GM21367 (cell line): ENCODE measurements around the gene COL9A1.
"Not testable (repeated sequence)": the region's sequence is repeated elsewhere in the genome, so short reads cannot be mapped to it uniquely, and the experiment has no call there.

ENCODE experiments used
- ATAC-seq: cut with Tn5 transposase; IDR thresholded peaks from one replicate; pipeline ENCODE4 v1.9.1; 2021; ENCODE audit not compliant: unreplicated experiment

COL9A1 gene

GRCh38 chr6:70303034-70303525, at the start of gene COL9A1:
Gene COL9A1, minus strand, starts transcription at chr6:70303084. Its CDS starts 160 bp downstream, at chr6:70302924.
- no peak for ATAC-seq

DNA sequence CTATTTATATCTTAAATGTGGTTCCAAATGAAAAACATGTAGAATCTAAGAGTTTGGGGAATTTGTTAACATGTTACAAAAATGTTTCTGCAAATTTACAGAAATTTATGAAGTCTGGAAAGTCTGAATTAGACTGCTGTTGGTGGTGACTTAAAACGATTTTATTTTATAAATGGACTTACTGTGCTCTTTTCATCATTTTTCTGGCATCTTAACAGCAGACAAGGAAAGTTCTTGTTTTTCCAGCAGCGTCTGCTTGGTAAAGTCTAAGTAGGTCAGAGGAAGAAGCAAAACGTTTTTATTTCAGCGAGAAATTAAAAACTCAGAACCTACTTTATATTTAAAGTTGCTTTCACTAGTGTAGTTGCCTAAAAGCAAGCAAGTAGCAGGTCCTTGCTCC, 48.6 kb upstream of the COL9A1 start:
- ATAC-seq = no peak

DNA sequence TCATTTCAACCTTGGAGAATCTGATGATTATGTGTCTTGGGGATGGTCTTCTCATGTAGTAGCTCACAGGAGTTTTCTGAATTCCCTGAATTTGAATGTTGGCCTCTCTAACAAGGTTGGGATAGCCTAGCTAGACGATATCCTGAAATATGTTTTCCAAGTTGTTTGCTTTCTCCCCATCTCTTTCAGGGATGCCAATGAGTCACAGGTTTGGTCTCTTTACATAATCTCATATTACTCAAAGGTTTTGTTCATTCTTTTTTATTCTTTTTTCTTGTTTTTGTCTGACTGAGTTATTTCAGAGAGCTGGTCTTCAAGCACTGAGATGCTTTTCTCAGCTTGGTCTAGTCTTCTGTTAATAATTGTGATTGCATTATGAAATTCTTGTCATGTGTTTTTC, 42.7 kb upstream of the COL9A1 start:
- no peak for ATAC-seq

DNA sequence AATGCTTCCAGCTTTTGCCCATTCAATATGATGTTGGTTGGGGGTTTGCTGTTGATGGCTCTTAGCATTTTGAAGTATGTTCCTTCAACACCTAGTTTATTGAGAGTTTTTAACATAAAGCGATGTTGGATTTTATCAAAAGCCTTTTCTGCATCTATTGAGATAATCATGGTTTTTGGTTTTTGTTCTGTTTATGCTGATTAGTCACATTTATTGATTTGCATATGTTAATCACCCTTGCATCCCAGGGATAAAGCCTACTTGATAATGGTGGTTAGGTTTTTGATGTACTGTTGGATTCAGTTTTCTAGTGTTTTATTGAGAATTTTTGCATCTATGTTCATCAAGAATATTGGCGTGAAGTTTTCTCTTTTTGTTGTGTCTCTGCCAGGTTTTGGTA, 40.4 kb upstream of the COL9A1 start:
- ATAC-seq = no peak

DNA sequence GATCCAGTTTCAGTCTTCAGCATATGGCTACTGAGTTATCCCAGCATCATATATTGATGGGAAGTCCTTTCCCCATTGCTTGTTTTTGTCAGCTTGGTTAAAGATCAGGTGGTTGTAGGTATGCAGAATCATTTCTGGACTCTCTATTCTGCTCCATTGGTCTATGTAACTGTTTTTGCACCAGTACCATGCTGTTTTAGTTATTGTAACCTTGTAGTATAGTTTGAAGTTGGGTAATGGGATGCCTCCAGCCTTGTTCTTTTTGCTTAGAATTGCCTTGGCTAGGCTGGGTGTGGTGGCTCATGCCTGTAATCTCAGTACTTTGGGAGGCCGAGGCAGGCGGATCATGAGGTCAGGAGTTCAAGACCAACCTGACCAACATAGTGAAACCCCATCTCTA, 36.9 kb upstream of the COL9A1 start:
- ATAC-seq = not testable (repeated sequence)

DNA sequence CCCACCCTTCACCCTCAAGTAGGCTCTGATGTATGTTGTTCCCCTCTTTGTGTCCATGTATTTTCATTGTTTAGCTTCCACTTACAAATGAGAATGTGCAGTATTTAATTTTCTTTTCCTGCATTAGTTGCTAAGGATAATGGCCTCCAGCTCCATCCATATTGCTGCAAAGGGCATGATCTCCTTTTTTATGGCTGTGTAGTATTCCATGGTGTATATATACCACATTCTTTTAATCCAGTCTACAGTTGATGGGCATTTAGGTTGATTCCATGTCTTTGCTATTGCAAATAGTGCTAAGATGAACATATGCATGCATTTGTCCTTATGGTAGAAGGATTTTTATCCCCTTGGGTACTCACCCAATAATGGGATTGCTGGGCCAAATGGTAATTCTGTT, 35.9 kb upstream of the COL9A1 start:
- ATAC-seq = no peak

DNA sequence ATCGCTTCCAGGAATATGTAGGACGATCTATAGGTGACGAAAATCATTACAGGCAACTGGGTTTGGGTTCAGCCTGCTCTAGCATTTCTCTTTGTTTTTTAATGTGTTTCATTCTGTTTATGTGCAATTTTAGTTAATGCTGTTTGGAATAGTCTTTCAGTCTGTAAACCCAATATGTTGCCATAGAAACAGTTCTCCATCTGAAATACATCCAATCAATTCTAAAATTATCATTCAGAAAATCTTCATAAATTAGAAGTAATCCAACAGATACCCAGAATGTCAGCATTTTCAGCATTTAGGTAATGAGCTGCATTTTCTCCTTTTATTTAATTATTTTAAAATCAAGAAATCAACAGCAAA, 34.8 kb upstream of the COL9A1 start:
- no peak for ATAC-seq

DNA sequence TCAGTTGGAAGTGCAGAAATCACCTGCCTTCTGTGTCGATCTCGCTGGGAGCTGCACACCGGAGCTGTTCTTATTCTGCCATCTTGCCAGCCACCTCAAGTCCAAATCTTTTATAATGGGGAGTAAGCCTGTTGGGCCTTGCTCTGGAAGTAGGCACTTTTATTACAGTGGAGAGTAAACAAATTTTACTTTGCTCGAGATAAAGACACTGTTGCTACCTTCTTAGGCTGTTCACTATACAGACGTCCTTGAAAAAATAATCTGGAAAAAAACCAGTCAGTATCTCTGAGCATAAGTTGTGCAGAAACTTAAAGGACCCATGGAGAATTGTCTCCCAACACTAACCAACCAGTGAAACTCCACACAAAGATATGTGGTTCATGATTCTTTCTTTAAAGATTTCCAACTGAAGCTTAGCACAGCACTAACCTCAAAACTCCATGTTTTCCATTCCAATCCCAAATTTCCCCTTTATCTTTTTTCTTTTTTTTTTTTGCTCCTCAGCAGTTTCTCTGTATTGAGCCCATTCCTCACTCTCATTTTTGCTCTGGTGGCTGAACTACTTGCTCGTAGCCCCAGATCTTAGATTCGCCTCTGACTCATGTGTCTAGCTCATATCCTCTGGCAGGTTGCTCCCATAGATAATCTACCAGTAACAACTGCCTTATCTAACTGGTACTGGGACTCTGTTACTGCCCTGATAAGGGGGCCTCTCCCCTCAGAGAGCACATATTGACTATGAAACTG, 34.3 kb upstream of the COL9A1 start:
- ATAC-seq = no peak

GRCh38 chr6:70327036-70327435, 24.2 kb upstream of the COL9A1 start:
- ATAC-seq = no peak

GRCh38 chr6:70325009-70325408, 22.1 kb upstream of the COL9A1 start:
- no peak for ATAC-seq

DNA sequence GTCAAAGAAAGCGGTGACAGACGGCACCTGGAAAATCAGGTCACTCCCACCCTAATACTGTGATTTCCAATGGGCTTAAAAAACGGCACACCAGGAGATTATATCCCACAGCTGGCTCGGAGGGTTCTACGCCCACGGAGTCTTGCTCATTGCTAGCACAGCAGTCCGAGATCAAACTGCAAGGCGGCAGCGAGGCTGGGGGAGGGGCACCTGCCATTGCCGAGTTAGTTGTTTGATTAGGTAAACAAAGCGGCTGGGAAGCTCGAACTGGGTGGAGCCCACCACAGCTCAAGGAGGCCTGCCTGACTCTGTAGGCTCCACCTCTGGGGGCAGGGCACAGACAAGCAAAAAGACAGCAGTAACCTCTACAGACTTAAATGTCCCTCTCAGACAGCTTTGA, 14.9 kb upstream of the COL9A1 start:
- ATAC-seq = not testable (repeated sequence)

DNA sequence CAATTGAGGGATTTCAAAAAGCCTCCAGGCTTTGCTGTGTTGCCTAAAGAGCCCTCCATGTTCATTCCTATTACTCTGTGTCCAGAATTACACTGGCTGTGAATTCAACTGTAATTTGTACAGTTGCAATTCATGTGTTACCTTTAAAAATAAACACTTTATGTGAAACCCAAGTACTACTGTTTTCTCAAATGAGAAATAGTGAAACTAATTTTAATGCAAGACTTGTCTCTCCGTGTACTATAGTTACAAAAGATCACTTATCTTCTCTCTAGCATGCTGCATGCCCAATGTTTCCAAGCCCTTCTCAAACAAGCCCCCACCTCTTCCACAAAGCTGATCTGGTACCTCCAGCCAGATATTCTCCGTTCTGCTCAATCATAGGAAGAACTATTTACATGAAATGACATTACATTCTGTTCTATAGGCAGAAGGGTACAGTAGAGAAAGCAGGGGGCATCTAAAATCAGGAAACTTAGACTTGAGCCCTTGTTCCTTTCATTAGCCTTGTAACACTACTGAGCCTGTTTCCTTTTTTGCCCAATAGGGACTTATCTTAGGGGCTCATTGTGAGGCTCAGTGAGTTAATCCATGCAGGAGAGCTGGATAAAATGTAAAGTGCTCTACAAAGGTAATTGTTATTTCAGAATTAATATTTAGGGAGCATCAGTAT, 12.3 kb upstream of the COL9A1 start:
- no peak for ATAC-seq

DNA sequence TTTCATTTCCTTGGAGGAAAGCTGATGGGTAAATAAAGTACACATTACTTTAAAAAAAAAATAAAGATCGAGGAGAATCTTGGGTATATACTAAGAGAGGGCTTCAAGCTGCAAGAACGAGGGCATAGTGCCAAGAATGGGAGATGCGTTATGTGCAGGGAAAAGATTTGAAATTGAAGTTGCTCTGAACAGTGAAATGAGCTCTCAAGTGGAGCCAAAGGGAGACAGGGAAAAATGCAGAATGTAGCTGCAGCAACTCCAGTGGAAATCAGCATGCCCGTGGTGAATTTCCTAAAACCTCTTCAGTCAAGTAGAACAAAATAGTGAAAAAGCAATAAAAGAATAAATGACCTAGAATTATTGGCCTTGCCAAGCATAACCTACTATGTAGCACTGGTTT, 11.4 kb upstream of the COL9A1 start:
- no peak for ATAC-seq

- no peak for ATAC-seq
Measured at GRCh38 chr6:70312165-70312745, 9.4 kb upstream of the COL9A1 start.

DNA sequence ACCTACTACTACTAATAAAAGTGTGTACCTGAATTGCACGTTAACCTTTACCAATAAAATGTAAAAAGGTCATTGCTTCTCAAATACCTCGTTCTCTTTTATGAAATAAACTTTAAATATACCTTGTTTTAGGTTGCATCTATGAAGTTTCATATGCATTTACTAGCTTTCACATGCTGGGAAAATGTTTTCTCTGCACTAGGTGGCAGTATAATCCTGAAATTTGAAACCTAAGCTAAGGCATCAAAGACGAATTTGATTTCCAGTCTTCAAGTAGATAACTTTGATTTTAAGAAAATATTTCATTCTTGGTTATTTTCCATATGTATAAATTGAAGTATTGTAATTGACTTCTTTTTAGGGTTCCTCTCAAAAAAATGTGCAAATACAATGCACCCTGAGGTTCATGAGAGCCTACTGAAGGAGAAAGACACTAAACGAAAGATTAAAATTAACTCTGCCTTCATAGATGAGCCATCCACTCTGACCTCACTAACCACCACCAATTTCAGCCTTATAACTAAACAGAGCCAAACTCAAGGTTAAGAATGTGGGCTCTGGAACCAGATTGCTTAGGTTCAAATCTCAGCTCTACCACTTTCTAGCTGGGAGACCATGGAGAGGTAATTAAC, 7.3 kb upstream of the COL9A1 start:
- ATAC-seq = no peak

- no peak for ATAC-seq
Measured at GRCh38 chr6:70309243-70309642, 6.4 kb upstream of the COL9A1 start.

GRCh38 chr6:70308142-70308541, 5.3 kb upstream of the COL9A1 start:
- not testable (repeated sequence) for ATAC-seq

- no peak for ATAC-seq
Measured at GRCh38 chr6:70307008-70307407, 4.1 kb upstream of the COL9A1 start.

DNA sequence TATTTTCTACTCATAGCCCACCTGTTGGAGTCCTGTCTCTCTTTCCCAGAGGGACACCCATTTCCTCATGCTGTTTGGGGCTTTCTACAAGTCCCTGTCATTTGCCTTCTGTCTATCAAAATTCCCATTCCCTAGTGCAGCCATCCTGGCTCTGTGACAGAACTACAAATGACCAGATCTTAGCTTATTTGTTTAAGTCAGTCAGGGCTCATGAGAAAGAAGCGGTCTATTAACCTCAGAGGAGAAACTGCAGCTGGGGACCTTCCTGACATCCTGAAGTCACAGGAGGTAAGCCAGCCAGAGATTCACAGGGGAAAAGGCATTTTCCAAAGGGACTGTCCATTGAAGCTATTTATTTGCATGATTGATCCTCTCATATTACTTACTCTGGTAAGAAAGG, 1.7 kb upstream of the COL9A1 start:
- ATAC-seq = no peak

DNA sequence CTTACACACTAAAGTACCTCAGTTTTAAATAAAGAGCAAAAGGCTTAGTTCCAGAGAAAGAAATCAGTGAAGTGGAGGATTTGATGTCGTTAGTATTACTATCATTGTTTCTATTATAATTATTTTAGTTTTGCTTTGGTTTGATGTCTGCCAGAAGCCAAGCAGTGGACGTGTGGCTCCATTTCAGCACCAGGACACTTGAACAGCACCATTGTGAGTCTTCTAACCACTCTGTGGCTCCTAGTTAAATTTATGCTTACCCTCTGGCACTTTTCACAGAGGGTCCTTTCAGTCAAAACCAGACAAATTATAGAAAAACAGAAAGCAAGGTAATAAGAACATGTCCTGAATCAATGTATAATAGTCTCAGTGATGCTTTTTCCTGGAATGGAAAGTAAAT, 3.4 kb downstream of the COL9A1 start:
- ATAC-seq = no peak

DNA sequence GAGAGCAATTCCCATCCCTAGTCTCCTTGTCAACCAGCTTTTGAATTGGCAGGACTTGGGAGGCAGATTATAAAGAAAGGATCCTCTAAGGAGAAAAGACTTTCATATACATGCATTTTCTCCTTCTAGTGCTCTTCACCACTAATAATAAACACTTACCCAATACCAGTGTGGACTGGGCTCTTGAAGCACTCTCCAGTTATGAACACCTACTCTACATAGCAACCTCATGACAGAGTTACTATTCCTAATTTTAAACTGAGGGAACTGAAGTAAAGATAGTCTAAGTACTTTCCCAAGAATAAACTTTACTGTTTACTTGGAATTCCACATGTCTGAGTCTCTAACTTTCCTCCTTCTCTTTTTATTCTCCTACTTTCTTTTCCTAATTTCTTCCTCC, 4.8 kb downstream of the COL9A1 start:
- no peak for ATAC-seq

GRCh38 chr6:70292193-70292592, 10.7 kb downstream of the COL9A1 start:
- no peak for ATAC-seq
